HCT116 (cell line): ENCODE data around the gene RRP12. TPM values are rescaled to one million over a fixed set of nuclear protein-coding genes. Genes with fewer than 3 reads are reported as not detected.

Source experiments
- ATAC-seq: fragments of 200-7000 bp; cut with Tn5 transposase; 2 replicates; pipeline ENCODE4 v1.9.1; 2020; ENCODE audit warnings: mild to moderate bottlenecking, moderate library complexity
- BruUV-seq: library from RNA; stranded (reverse); fragments of 400-500 nt; replicated peaks from 2 replicates; lab custom pipeline; 2021; lab: Mats Ljungman, UMichigan
- CTCF ChIA-PET: fragments of 300-600 bp; sonication (Branson Sonifier 250); formaldehyde crosslinking; loops from one replicate; lab custom pipeline; 2021; ENCODE audit warnings: antibody characterized with exemption; lab: Charles Lee
- POLR2A ChIA-PET: fragments of 300-600, 350-600 bp; sonication (Branson Sonifier 250); formaldehyde crosslinking; loops from one replicate; lab custom pipeline; 2021; ENCODE audit warnings: antibody characterized with exemption; lab: Charles Lee
- RAD21 ChIA-PET, 2 experiments: fragments of 300-600 bp; sonication (Branson Sonifier 250); formaldehyde crosslinking; loops; one replicate each; lab custom pipeline; 2023; ENCODE audit warnings: low total read pairs in 2 of 2; ENCODE audit not compliant: uncharacterized antibody in 2 of 2, unreplicated experiment in 2 of 2, low non-redundant PET in 1 of 2; lab: Charles Lee
- DNase-seq: peaks from one replicate; pipeline ENCODE4 v3.0.0-alpha.2; 2010; ENCODE audit warnings: low read depth, low spot score
- H2AFZ ChIP-seq: fragments of 200-600 bp; shearing (Covaris generic), sonication (generic); 2 replicates; pipeline ENCODE4 v1.6.1; 2017; ENCODE audit warnings: low read depth, mixed run types, mixed read lengths, antibody characterized with exemption, low read length; ENCODE audit not compliant: poor library complexity, severe bottlenecking
- H3K27ac ChIP-seq: 2 replicates; pipeline ENCODE4 v1.5.1; 2012; ENCODE audit warnings: low read depth, low read length
- H3K27me3 ChIP-seq: fragments of 200-600 bp; sonication (generic); 2 replicates; pipeline ENCODE4 v1.6.1; 2016; ENCODE audit warnings: mixed run types, low read length, mixed read lengths; ENCODE audit not compliant: insufficient read depth
- H3K36me3 ChIP-seq, 2 experiments: fragments of 200-500 bp in 1 of 2; fragments of 200-600 bp in 1 of 2; sonication (Bioruptor generic) in 1 of 2; sonication (generic) in 1 of 2; 2 replicates each; pipeline versions ENCODE4 v1.5.1 to v1.6.1; 2014 to 2016; ENCODE audit warnings: low read length in 2 of 2, inconsistent platforms in 1 of 2, mixed read lengths in 1 of 2, mixed run types in 1 of 2; ENCODE audit not compliant: insufficient read depth in 2 of 2, control insufficient read depth in 1 of 2
- H3K4me1 ChIP-seq, 2 experiments: fragments of 200-600 bp in 1 of 2; sonication (generic) in 1 of 2; 2 replicates each; pipeline versions ENCODE4 v1.5.1 to v1.6.1; 2012 to 2017; ENCODE audit warnings: low read length in 2 of 2, inconsistent platforms in 1 of 2, mild to moderate bottlenecking in 1 of 2, mixed read lengths in 1 of 2, mixed run types in 1 of 2, moderate library complexity in 1 of 2; ENCODE audit not compliant: insufficient read depth in 2 of 2, control insufficient read depth in 1 of 2
- H3K4me2 ChIP-seq: fragments of 200-600 bp; sonication (generic); 2 replicates; pipeline ENCODE4 v1.6.1; 2017; ENCODE audit warnings: mixed run types, low read length, mixed read lengths
- H3K4me3 ChIP-seq, 2 experiments: fragments of 200-600 bp in 1 of 2; sonication (generic) in 1 of 2; replicated peaks in 1 of 2; 2 replicates each; pipeline ENCODE4 v1.5.1; 2011 to 2016; ENCODE audit warnings: low read length in 2 of 2, control low read depth in 1 of 2, low read depth in 1 of 2, mild to moderate bottlenecking in 1 of 2, mixed read lengths in 1 of 2, mixed run types in 1 of 2
- H3K79me2 ChIP-seq: fragments of 200-600 bp; sonication (generic); 2 replicates; pipeline ENCODE4 v1.6.1; 2017; ENCODE audit warnings: mild to moderate bottlenecking, mixed run types, low read length, moderate library complexity, mixed read lengths; ENCODE audit not compliant: insufficient read depth
- H3K9ac ChIP-seq: fragments of 200-600 bp; sonication (generic); 2 replicates; pipeline ENCODE4 v1.6.1; 2016; ENCODE audit warnings: low read length, mixed read lengths
- H3K9me2 ChIP-seq: fragments of 200-600 bp; sonication (generic), shearing (Covaris generic); 2 replicates; pipeline ENCODE4 v1.6.1; 2017; ENCODE audit warnings: mixed run types, mild to moderate bottlenecking, moderate library complexity; ENCODE audit not compliant: insufficient read depth
- H3K9me3 ChIP-seq, 2 experiments: fragments of 200-500 bp in 1 of 2; fragments of 200-600 bp in 1 of 2; sonication (Bioruptor generic) in 1 of 2; sonication (generic) in 1 of 2; 2 replicates each; pipeline ENCODE4 v1.6.1; 2014 to 2017; ENCODE audit warnings: low read length in 2 of 2, mixed read lengths in 2 of 2, inconsistent platforms in 1 of 2, low read depth in 1 of 2, mild to moderate bottlenecking in 1 of 2, mixed run types in 1 of 2, moderate library complexity in 1 of 2; ENCODE audit not compliant: control insufficient read depth in 1 of 2, insufficient read depth in 1 of 2
- H4K20me1 ChIP-seq: fragments of 200-600 bp; sonication (generic), shearing (Covaris generic); 2 replicates; pipeline ENCODE4 v1.6.1; 2017; ENCODE audit warnings: mixed run types, mild to moderate bottlenecking, moderate library complexity; ENCODE audit not compliant: insufficient read depth
- CBX3 ChIP-seq: IDR thresholded peaks from 2 replicates; pipeline ENCODE4 v1.6.1; 2012; ENCODE audit warnings: low read depth
- CEBPB ChIP-seq: IDR thresholded peaks from 2 replicates; pipeline ENCODE4 v1.6.1; 2012; ENCODE audit warnings: low read depth
- EGR1 ChIP-seq: IDR thresholded peaks from 2 replicates; pipeline ENCODE4 v1.6.1; 2012; ENCODE audit warnings: low read depth
- ELF1 ChIP-seq: IDR thresholded peaks from 2 replicates; pipeline ENCODE4 v1.6.1; 2012; ENCODE audit warnings: low read depth, borderline replicate concordance
- EZH2 ChIP-seq: fragments of 200-600 bp; sonication (generic); IDR thresholded peaks from 2 replicates; pipeline ENCODE4 v1.6.1; 2017; ENCODE audit warnings: antibody characterized with exemption, mixed run types
- EZH2phosphoT487 ChIP-seq: fragments of 200-600 bp; IDR thresholded peaks from 2 replicates; pipeline ENCODE4 v1.6.1; 2018; ENCODE audit warnings: antibody characterized with exemption, borderline replicate concordance
- FOSL1 ChIP-seq: IDR thresholded peaks from 2 replicates; pipeline ENCODE4 v1.6.1; 2012; ENCODE audit warnings: low read depth
- JUND ChIP-seq: IDR thresholded peaks from 2 replicates; pipeline ENCODE4 v1.6.1; 2012
- POLR2AphosphoS5 ChIP-seq: IDR thresholded peaks from 2 replicates; pipeline ENCODE4 v1.6.1; 2011; ENCODE audit warnings: mild to moderate bottlenecking, low read depth, low read length, moderate library complexity
- RAD21 ChIP-seq: IDR thresholded peaks from 2 replicates; pipeline ENCODE4 v1.6.1; 2012; ENCODE audit warnings: low read depth, mild to moderate bottlenecking
- SIN3A ChIP-seq: IDR thresholded peaks from 2 replicates; pipeline ENCODE4 v1.6.1; 2012; ENCODE audit warnings: low read depth
- SP1 ChIP-seq: IDR thresholded peaks from 2 replicates; pipeline ENCODE4 v1.6.1; 2012; ENCODE audit warnings: low read depth
- SRF ChIP-seq: IDR thresholded peaks from 2 replicates; pipeline ENCODE4 v1.6.1; 2012; ENCODE audit warnings: low read depth
- TCF7L2 ChIP-seq: IDR thresholded peaks from 2 replicates; pipeline ENCODE4 v1.7.0; 2011; ENCODE audit warnings: borderline replicate concordance, inconsistent platforms; ENCODE audit not compliant: insufficient read depth, insufficient read length; ENCODE audit errors: extremely low read depth
- ZBTB33 ChIP-seq: IDR thresholded peaks from 2 replicates; pipeline ENCODE4 v1.6.1; 2011; ENCODE audit warnings: mild to moderate bottlenecking, low read length, moderate library complexity; ENCODE audit not compliant: insufficient replicate concordance; ENCODE audit errors: extremely low read depth
- ZFX ChIP-seq: fragments of 450-650 bp; IDR thresholded peaks from 2 replicates; pipeline ENCODE4 v1.6.1; 2017
- ZNF274 ChIP-seq: fragments of 200-500 bp; sonication (Bioruptor generic); IDR thresholded peaks from 2 replicates; pipeline ENCODE4 v1.6.1; 2014; ENCODE audit warnings: mild to moderate bottlenecking, low read depth, low read length, inconsistent platforms
- intact Hi-C: fragments of 100-400 bp; cut with micrococcal nuclease; formaldehyde crosslinking; loops from 2 replicates; pipeline ENCODE4 v1.10.0; 2022
- total RNA-seq: library from RNA; stranded (reverse); gene quantifications from one replicate; pipeline ENCODE4 v1.2.1, GENCODE V29; 2021; ENCODE audit not compliant: unreplicated experiment
- TF ChIP-seq, protein P1 (sequence below): IDR thresholded peaks from 2 replicates; pipeline ENCODE4 v1.6.1; 2012; ENCODE audit warnings: low read depth
- TF ChIP-seq, protein P2 (sequence below), 3 experiments: fragments of 200-600 bp in 1 of 3; sonication (generic) in 1 of 3; IDR thresholded peaks in 2 of 3; conservative IDR thresholded peaks in 1 of 3; 2 replicates each; pipeline ENCODE4 v1.5.1; 2012 to 2017; ENCODE audit warnings: low read depth in 2 of 3, low read length in 2 of 3, antibody characterized with exemption in 1 of 3, borderline replicate concordance in 1 of 3, control low read depth in 1 of 3, mild to moderate bottlenecking in 1 of 3, mixed read lengths in 1 of 3, mixed run types in 1 of 3, moderate library complexity in 1 of 3; ENCODE audit not compliant: insufficient read depth in 1 of 3
- TF ChIP-seq, protein P3 (sequence below): IDR thresholded peaks from 2 replicates; pipeline ENCODE4 v1.6.1; 2012

The RRP12 gene
- total RNA-seq, 1 experiment from 2014 or later, result 67.0 TPM

GRCh38 chr10:97385565-97385964 lies 15.6 kb downstream of the RRP12 start:
- no peak for ATAC-seq
- no peak for TF ChIP-seq ZFX
- no peak for TF ChIP-seq TCF7L2
- no peak for TF ChIP-seq JUND
- TF ChIP-seq POLR2AphosphoS5, result no peak
- no peak for TF ChIP-seq SRF
- no peak for TF ChIP-seq EZH2phosphoT487
- TF ChIP-seq ZBTB33, result no peak
- TF ChIP-seq EGR1, result no peak
- no peak for TF ChIP-seq CBX3
- TF ChIP-seq EZH2, result no peak
- TF ChIP-seq CEBPB, result no peak
- TF ChIP-seq FOSL1, result no peak
- no peak for TF ChIP-seq ZNF274
- TF ChIP-seq SIN3A, result no peak
- TF ChIP-seq, protein P1, sequence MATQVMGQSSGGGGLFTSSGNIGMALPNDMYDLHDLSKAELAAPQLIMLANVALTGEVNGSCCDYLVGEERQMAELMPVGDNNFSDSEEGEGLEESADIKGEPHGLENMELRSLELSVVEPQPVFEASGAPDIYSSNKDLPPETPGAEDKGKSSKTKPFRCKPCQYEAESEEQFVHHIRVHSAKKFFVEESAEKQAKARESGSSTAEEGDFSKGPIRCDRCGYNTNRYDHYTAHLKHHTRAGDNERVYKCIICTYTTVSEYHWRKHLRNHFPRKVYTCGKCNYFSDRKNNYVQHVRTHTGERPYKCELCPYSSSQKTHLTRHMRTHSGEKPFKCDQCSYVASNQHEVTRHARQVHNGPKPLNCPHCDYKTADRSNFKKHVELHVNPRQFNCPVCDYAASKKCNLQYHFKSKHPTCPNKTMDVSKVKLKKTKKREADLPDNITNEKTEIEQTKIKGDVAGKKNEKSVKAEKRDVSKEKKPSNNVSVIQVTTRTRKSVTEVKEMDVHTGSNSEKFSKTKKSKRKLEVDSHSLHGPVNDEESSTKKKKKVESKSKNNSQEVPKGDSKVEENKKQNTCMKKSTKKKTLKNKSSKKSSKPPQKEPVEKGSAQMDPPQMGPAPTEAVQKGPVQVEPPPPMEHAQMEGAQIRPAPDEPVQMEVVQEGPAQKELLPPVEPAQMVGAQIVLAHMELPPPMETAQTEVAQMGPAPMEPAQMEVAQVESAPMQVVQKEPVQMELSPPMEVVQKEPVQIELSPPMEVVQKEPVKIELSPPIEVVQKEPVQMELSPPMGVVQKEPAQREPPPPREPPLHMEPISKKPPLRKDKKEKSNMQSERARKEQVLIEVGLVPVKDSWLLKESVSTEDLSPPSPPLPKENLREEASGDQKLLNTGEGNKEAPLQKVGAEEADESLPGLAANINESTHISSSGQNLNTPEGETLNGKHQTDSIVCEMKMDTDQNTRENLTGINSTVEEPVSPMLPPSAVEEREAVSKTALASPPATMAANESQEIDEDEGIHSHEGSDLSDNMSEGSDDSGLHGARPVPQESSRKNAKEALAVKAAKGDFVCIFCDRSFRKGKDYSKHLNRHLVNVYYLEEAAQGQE, result no peak
- no peak for TF ChIP-seq ELF1
- TF ChIP-seq, protein P2, sequence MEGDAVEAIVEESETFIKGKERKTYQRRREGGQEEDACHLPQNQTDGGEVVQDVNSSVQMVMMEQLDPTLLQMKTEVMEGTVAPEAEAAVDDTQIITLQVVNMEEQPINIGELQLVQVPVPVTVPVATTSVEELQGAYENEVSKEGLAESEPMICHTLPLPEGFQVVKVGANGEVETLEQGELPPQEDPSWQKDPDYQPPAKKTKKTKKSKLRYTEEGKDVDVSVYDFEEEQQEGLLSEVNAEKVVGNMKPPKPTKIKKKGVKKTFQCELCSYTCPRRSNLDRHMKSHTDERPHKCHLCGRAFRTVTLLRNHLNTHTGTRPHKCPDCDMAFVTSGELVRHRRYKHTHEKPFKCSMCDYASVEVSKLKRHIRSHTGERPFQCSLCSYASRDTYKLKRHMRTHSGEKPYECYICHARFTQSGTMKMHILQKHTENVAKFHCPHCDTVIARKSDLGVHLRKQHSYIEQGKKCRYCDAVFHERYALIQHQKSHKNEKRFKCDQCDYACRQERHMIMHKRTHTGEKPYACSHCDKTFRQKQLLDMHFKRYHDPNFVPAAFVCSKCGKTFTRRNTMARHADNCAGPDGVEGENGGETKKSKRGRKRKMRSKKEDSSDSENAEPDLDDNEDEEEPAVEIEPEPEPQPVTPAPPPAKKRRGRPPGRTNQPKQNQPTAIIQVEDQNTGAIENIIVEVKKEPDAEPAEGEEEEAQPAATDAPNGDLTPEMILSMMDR (IDR thresholded peaks at IDR 0.05 in 2 of 3, conservative IDR thresholded peaks at IDR 0.05 in 1 of 3; ENCODE audit: borderline replicate concordance in 1 of 3, insufficient read depth in 1 of 3, low read depth in 2 of 3, low read length in 2 of 3), result no peak
- no peak for TF ChIP-seq SP1
- TF ChIP-seq, protein P3, sequence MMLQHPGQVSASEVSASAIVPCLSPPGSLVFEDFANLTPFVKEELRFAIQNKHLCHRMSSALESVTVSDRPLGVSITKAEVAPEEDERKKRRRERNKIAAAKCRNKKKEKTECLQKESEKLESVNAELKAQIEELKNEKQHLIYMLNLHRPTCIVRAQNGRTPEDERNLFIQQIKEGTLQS, result no peak
- no peak for TF ChIP-seq RAD21
- no peak overlapping the region for H3K9ac ChIP-seq
- intact Hi-C loops, result no loop called here
- H3K79me2 ChIP-seq, result 0 out of 2 replicates have a peak, but pooled peaks cover 4% of the 10 kb centered on the region
- no peak for DNase-seq
- H4K20me1 ChIP-seq, result no peaks in the 10 kb centered on the region
- ChIA-PET POLR2A (no interaction called here), CTCF (no interaction called here), RAD21 (no interaction called here)
- H3K36me3 ChIP-seq, result peaks cover 19 to 44% of the 10 kb centered on the region in 2 experiments
- no peaks in the 10 kb centered on the region for H3K4me1 ChIP-seq
- H3K9me2 ChIP-seq, result no peaks in the 10 kb centered on the region
- H2AFZ ChIP-seq, result no peak overlapping the region
- BruUV-seq, result no TSS peak
- H3K27ac ChIP-seq, result no peak overlapping the region
- H3K4me2 ChIP-seq, result no peak overlapping the region
- H3K27me3 ChIP-seq, result no peaks in the 10 kb centered on the region
- H3K9me3 ChIP-seq, result no peaks in the 10 kb centered on the region
- no peak overlapping the region for H3K4me3 ChIP-seq
